Stimulated activated CD8-positive, alpha-beta memory T cell treated with anti-CD3 and anti-CD28 coated beads, Interleukin-4, amount 100 ng/mL, for 4 hours (primary cell): ENCODE data around the gene ICOS.

Source experiments
- DNase-seq, 2 donors: peaks; one replicate each; pipeline ENCODE4 v3.0.0-alpha.2; 2020; ENCODE audit warnings: low read depth in 2 of 2, low spot score in 1 of 2

Gene ICOS, protein sequence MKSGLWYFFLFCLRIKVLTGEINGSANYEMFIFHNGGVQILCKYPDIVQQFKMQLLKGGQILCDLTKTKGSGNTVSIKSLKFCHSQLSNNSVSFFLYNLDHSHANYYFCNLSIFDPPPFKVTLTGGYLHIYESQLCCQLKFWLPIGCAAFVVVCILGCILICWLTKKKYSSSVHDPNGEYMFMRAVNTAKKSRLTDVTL

GRCh38 chr2:203936535-203936934 lies at the start of gene ICOS:
Gene ICOS (plus strand): TSS chr2:203936763. CDS start chr2:203936815, 52 bp downstream.
- DNase-seq: no peak

GRCh38 chr2:203887677-203888076 lies 48.9 kb upstream of the ICOS start:
- DNase-seq: no peak

GRCh38 chr2:203889542-203889941 lies 47.0 kb upstream of the ICOS start:
- no peak for DNase-seq

- no peak for DNase-seq
Measured at GRCh38 chr2:203889944-203890343, 46.6 kb upstream of the ICOS start.

- no peak for DNase-seq
Measured at GRCh38 chr2:203890733-203891132, 45.8 kb upstream of the ICOS start.

GRCh38 chr2:203891474-203891873 lies 45.1 kb upstream of the ICOS start:
- DNase-seq: no peak

GRCh38 chr2:203892207-203892606 lies 44.4 kb upstream of the ICOS start:
- DNase-seq: no peak

DNA sequence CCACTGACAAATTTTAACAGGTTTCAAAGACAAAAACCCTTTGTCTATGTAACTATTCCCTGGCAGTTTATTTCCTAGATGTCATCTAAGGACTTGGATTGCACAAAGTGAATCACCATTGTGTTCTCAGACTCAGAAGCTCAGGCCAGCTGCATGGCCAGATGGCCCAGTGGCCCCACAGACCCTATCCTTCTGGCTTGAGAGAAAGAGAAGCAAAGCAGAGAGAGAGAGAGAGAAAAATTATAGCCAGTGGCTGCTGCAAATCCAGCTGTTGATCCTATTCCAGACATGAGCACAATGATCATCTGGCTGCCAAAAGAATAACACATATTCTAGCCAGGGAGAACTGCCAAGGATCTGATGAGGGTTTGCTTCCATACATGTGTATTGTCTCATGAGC lies 43.2 kb upstream of the ICOS start:
- no peak for DNase-seq

DNA sequence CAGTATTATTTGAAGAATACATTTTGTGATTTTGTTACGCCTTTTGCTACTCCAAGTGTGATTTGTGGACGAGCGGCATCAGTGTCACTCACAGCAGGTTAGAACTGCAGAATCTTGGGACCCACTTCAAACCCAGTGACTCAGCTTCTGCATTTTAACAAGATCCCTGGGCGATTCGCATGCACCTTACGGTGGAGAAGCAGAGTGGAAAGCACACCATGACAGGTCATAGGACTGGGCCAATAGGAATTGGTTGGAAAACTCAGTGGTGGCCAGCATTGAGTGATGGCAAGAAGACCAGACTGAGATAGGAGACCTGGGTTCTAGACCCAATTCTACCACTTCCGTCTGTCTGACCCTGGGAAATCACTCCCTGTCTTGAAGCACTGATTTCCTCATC lies 42.7 kb upstream of the ICOS start:
- no peak for DNase-seq

GRCh38 chr2:203894262-203894661 lies 42.3 kb upstream of the ICOS start:
- DNase-seq: no peak

DNA sequence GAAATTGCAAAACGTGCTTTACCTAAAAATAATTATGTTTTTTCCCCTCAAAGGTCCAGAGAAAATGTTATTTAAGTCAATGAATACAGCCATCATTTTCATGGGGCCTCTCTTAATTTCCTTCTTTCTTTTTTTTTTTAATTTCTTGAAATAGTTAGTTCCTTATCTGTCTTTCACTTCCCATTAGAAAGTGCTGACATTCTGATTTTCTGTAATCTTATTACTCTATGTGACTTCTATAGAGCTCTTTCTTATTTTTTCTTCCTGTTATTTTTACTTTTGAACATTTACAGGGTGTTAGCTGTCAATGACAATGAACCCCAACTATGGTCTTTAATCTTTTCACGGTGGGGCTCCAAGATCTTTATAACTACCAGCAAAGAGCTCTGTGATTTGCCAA lies 39.0 kb upstream of the ICOS start:
- no peak for DNase-seq

- no peak for DNase-seq
Measured at GRCh38 chr2:203898657-203899056, 37.9 kb upstream of the ICOS start.

DNA sequence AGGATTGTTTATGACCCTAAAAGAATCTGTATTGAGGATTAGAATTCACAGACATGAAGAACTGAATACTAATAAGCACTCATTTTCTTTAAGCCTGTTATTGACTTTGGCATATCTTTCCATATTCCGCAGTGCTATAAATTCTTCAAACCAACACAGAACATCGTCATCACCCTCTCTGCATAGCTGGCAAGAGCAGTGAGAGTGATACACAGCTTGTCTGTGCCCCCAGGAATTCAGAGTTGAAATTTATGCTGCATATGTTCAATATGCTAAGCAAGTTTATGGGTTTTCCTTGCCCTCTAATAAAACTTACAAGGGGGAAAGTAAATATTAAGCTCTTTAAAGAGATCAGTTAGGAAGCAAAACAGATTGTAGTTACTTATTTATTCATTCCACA lies 36.3 kb upstream of the ICOS start:
- DNase-seq: no peak

DNA sequence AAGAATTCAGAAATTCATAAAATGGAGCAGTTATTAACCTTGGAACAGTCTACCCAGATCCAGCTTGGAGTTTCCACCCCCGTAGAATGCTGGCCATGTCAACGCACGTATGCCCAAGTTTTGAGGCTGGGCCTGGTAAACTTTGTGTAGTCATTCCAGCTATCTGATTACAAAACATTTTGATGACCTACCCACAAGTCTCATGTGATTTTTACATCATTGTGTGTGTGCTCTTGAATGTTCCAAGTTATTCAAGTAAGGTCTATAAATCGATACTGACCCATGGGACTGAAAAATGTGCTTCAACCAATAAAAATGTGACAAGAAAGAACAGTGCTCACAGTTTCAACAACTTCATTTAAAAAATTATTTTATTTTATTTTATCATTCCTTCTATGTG lies 32.5 kb upstream of the ICOS start:
- no peak for DNase-seq

DNA sequence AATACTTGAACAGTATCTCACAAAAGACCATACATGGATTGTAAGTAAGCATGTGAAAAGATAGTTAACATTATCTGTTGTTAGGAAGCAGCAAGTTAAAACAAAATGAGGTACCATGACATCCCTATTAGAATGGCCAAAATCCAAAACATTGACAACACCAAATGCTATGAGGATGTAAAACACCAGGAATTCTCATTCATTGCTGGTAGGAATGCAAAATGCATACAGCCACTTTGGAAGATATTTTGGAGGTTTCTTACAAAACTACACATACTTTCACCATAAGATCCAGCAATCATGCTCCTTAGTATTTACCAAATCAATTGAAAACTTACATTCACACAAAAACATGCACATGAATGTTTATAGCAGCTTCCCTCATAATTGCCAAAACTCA lies 30.9 kb upstream of the ICOS start:
- DNase-seq: no peak

GRCh38 chr2:203908066-203908796 lies 28.3 kb upstream of the ICOS start:
- DNase-seq: no peak

- no peak for DNase-seq
Measured at GRCh38 chr2:203908797-203909185, 27.8 kb upstream of the ICOS start.

DNA sequence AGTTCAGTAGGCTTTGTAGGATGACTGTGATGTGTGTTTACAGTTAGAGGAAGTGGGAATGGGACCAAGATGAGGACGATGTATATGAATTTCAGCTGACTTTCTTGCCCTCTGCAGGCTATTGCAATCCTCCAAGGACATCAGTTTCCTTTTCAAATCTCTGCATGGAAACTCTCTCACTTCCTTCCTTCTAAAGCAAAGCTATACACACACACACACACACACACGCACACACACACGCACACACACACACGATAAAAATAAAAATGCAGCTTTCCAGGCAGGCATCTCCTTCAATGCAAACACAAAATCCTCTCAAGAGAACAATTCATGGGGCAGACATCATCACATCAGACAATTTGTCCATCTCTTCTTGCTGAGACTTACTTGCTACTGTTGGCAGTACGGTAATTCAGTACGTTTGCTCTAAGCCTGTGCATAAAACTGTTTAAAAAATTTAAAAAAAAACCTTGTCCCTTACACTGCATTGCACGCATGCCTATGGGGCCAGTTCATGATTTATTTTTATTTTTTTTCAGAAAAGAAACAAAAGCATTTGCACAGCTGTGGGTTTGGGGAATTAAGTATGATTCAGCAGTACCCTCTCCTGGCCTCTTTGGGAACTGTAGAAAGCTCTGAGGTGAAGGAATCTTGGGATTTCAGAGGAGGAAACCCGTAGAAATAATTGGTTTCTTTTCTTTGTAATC lies 27.1 kb upstream of the ICOS start:
- DNase-seq: no peak

DNA sequence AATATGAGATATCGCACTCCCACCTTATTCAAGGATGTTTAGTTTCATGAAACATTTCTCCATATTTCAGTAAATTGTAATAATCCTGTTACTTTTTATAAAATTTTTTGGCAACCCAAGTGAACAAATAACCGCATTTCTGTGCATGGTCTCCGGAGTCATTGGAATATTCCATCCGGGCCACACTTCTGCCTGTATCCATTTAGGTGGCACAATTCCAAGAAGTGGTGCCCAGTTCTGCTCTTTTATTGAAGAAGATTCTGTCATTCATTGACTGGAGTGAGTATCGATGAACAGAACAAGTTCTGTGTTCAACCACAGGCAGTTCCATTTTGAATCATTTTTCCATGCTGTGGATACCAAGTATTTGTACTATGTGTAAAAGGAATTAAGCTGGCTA lies 26.6 kb upstream of the ICOS start:
- no peak for DNase-seq

DNA sequence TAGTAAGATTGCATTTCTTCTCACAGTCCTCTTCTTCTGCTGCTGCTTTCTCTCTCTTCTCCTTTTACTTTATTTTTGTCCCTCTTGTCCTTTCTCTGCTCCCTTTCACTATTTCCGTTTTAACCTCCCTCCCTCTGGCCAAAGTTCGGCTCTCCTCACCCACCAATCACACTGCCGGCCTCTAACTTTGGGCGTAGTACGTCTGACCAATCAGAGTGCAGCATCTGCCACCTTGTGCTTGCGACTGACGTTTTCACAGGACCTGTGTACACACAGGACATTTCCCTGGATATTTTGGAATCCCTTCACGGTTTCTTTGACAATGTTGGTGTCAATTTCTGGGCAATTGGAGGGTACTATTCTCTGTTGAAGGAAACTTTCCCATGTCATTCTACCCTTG lies 22.6 kb upstream of the ICOS start:
- DNase-seq: no peak

DNA sequence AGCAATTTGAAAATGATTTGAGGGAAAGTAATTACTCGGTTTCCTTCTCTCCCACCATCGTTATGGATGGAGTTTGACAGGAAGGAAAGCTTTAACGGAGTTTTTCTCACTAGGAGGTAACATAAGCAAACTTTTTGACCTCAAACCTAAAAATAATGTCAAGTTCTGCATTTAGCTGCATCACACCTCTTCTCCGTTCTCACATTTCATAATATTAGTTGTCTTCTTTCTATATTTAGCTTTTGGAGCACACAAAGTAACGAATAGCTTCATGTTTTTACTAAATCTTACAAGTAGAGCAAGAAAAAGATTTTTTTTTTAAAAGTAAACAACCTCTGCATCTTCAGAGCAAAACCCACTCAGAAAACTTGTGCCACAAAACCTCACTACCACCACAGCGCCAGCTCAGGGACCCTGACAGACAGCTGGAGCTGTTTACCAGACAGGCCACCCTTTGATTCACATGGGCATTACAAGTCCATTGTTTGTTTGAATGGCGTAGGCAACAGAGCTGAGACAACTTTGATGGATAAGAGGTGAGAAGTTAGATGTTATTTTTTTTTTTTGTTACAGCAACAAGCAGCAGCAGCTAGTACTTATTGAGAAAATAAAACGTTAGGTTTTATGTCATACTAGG lies 21.9 kb upstream of the ICOS start:
- no peak for DNase-seq

- DNase-seq: no peak
Measured at GRCh38 chr2:203915256-203915655, 21.3 kb upstream of the ICOS start.
